HG03521 (cell line): ENCODE data around the gene TRUB1.
"Not testable (repeated sequence)": the region's sequence is repeated elsewhere in the genome, so short reads cannot be mapped to it uniquely, and the experiment has no call there.

Source experiments
- ATAC-seq: cut with Tn5 transposase; IDR thresholded peaks from one replicate; pipeline ENCODE4 v1.9.1; 2021; ENCODE audit warnings: mild to moderate bottlenecking, moderate library complexity; ENCODE audit not compliant: unreplicated experiment

The TRUB1 gene

GRCh38 chr10:114923551-114923950 lies 14.4 kb upstream of the TRUB1 start:
- ATAC-seq: no peak

- ATAC-seq: peak; percentile 79
These were observed 12.1 kb upstream of the TRUB1 start for GRCh38 chr10:114925587-114926586.

GRCh38 chr10:114928818-114929217 lies 9.2 kb upstream of the TRUB1 start:
- no peak for ATAC-seq

GRCh38 chr10:114930320-114930719 lies 7.7 kb upstream of the TRUB1 start:
- ATAC-seq: no peak

GRCh38 chr10:114931072-114931679 lies 6.8 kb upstream of the TRUB1 start:
- no peak for ATAC-seq

DNA sequence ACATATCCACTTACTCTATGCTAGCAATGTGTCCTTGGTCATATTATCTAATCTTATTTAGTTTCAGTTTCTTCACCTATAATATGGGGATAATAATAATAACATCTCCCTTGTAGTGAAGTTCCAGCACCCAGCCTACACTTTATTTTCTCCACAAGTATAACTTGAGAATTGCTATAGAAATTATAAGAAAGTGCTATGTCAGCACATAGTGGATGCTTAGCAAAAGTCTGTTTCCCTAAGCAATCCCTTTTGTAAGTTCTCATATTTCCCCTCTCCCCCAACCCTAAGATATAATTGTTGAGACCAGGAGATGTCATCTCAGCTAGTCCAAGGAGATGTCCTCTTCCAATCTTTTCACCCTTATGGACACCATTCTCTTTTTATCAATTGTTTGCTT lies 5.8 kb upstream of the TRUB1 start:
- ATAC-seq: no peak

- ATAC-seq: no peak
These were observed 5.0 kb upstream of the TRUB1 start for GRCh38 chr10:114932945-114933344.

DNA sequence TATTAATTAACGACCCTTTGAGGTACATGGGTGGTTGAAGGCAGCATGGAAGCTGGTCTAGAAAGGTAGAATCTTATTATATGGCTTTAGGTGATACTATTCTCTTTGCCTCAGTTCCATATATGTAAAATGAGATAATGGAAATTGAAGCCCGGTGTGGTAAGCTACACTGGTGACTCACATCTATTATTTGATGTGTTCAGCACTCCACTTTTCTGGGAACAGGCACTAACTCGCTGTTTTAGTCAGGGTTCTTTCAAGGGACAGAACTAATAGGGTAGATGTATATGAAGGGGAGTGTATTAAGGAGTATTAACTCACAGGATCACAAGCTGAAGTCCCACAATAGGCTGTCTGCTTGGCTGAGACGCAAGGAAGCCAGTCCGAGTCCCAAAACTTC lies 4.4 kb upstream of the TRUB1 start:
- ATAC-seq: no peak

DNA sequence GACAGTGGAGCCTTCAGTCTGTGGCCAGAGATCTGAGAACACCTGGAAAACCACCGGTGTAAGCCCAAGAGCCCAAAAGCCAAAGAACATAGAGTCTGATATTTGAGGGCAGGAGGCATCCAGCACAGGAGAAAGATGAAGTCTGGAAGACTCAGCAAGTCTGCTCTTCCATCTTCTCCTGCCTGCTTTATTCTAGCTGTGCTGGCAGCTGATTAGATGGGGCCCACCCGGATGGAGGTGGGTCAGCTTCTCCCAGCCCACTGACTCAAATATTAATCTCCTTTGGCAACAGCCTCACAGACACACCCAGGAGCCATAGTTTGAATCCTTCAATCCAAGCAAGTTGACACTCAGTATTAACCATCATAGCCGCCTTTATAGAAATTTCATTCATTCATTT lies 4.0 kb upstream of the TRUB1 start:
- ATAC-seq: not testable (repeated sequence)

DNA sequence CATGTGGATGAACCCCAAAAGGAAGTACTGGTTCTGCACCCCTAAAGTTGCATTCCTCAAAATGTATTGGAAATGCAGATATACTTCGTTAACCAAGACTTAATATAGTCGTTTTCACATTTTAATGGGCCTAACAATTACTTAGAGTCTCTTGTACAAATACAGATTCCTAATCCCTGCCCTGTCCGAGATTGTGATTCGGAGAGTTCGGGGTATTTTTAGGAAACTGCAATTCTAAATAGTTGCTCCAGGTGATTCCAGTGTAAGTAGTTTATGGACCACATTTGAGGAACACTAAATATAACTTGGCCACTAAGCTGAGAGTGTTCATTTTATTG lies 830 bp downstream of the TRUB1 start:
- no peak for ATAC-seq

GRCh38 chr10:114940735-114941134 lies 2.7 kb downstream of the TRUB1 start:
- no peak for ATAC-seq

GRCh38 chr10:114943000-114943399 lies 5.0 kb downstream of the TRUB1 start:
- ATAC-seq: no peak

DNA sequence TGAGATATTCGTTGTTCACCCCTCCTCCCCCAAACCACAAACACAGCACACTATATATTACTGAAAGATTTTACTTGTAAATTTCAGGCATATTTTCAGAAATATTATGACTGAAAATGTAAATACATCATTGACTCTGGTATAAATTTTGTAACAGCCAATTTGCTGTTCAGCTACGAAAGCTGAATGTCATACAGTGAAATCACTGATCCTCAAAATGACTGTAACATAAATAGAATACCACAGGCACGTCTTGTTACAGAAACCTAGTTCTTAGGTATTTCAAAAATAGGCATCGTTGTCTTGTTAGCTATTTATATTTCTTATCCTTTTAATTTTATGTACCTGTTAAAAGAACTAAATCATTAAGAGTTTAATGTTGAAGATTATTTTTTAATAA lies 15.1 kb downstream of the TRUB1 start:
- peak; percentile 55 for ATAC-seq

DNA sequence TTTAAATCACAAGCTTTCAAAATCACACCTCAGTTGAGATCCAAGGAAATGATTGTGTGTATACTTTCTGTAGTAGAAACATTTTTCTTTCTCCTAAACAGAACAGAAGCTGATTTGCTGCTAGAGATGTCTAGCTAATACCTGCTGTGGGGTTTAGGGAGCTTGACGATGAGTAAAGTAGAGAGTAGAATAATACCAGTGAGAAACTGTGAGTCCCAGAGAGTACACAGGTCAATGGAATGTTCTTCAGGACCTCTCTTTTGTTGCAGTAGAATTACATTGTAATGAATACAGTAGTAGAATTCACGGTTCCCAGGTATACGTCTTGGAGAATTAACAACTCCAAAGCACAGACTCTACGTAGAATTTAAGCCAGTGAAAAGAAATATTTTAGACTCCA lies 18.0 kb downstream of the TRUB1 start:
- ATAC-seq: no peak

DNA sequence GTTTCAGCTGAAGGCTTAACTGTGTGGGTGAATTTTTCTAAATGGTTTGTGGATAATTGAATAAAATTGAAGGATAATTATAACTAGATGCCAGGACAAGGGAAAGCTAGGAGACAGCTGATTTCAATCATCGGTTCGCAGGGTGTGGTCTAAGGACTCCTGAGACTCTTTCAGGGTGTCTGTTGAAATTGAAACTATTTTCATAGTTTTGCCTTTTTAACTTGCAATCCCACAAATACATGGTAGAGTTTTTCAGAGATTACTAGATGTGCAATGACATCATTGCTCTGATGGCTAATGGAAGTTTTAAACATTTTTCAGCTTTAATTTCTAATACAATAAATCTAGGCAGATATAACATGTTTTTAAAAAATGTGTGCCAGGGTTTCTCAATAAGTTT lies 18.5 kb downstream of the TRUB1 start:
- peak; percentile 49 for ATAC-seq

DNA sequence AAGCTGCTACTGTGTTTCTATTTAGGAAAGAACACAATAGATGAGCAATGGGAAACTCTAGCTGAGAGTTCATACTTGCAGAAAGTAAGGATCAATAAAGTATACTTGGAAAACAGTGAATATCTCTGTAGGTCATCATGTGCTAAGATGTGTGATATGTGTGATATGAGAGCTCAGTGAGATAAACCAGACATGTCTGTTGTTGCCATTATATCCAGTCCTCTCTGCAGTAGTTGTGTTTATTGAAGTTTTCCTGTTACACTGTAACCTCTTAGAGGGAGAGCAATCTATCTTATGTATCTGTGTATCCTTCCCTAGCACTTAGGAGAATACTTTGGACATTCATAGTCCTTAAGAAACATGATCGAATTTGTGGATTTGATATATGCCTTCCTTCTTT lies 19.1 kb downstream of the TRUB1 start:
- ATAC-seq: no peak

- ATAC-seq: no peak
These were observed 19.7 kb downstream of the TRUB1 start for GRCh38 chr10:114957673-114958072.

GRCh38 chr10:114962441-114962840 lies 24.4 kb downstream of the TRUB1 start:
- no peak for ATAC-seq

- ATAC-seq: no peak
These were observed 25.9 kb downstream of the TRUB1 start for GRCh38 chr10:114963908-114964307.

DNA sequence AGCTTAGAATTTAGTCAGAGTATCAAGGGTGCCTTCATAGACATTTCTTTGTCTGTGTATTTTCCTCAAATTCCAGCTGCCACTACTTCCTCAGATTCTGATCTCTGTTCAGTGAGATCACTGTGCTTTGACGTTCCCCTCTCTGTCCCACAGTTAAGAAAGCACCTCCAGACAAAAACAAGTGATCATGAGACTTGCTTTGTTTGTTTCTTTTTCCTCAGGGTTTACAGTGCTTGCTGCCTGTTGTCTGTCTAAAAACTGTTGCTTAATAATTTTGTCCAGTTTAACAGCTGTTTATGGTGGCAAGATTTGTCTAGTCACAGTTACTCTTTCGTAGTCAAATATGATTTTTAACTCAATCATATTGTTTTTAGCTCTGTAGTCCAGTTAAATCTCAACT lies 29.1 kb downstream of the TRUB1 start:
- no peak for ATAC-seq

DNA sequence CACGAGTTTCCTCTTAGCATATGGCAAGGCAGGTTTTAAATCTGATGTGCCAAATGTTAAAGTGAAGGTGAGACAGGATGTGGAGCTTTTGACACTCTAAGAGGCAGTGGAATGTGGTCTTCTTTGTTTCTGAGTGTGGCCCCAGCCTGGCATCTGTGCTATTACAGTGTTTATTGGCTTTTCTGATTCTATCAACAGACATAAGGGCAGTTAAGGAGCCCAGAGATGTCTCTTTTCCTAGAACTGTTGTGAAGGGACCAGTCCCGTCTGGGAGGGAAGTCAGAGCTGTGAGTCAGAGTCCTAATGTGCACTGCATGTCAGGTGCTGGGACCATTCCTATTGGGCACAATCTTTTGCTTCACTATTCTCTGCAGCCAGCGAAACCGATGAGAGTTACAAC lies 32.5 kb downstream of the TRUB1 start:
- no peak for ATAC-seq

DNA sequence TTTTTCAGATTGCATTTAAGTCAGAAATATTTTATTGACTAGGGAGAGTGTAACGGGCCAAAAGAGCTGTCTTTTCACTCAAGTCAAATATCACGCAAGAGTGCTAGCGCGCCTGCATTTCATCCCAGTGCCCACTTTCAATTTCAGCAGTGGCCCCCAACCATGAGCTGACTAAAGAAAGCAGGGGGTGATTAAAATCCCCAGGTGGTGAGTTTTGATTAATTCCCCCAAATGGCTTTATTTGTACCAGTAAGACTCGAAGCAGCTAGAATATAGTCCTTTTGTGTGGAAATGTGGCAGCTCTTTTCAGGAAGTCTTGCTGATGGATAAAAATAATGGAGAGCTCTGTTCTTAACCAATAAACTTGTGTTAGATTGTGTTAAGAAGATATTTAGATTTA lies 35.3 kb downstream of the TRUB1 start:
- no peak for ATAC-seq
